PC-9 (cell line): ENCODE measurements around the gene LRIG1. TPM values are rescaled to one million over a fixed set of nuclear protein-coding genes. Genes with fewer than 3 reads are reported as not detected.

Source experiments
- BruUV-seq: library from RNA; stranded (reverse); fragments of 400-500 nt; replicated peaks from 2 replicates; lab custom pipeline; 2021; lab: Mats Ljungman, UMichigan
- CTCF ChIA-PET: fragments of 300-600 bp; sonication (Branson Sonifier 250); formaldehyde crosslinking; loops from one replicate; lab custom pipeline; 2022; ENCODE audit warnings: antibody characterized with exemption; lab: Charles Lee
- POLR2A ChIA-PET: fragments of 300-600 bp; sonication (Branson Sonifier 250); formaldehyde crosslinking; loops from one replicate; lab custom pipeline; 2022; ENCODE audit warnings: antibody characterized with exemption; ENCODE audit not compliant: unreplicated experiment; lab: Charles Lee
- DNase-seq, 2 experiments: peaks; one replicate each; pipeline versions ENCODE4 v3.0.0 to v3.0.0-alpha.2; 2015 to 2022; ENCODE audit warnings: mixed read lengths in 1 of 2
- H2AFZ ChIP-seq: fragments of 200-600 bp; sonication (generic); 2 replicates; pipeline ENCODE4 v1.8.1; 2017; ENCODE audit warnings: antibody characterized with exemption
- H3F3A ChIP-seq: fragments of 200-600 bp; sonication (generic); 2 replicates; pipeline ENCODE4 v1.8.1; 2017; ENCODE audit warnings: antibody characterized with exemption, mild to moderate bottlenecking, low read depth; ENCODE audit not compliant: insufficient read depth
- H3K27ac ChIP-seq: fragments of 200-600 bp; sonication (generic); 2 replicates; pipeline ENCODE4 v1.6.1; 2016; ENCODE audit warnings: mixed run types
- H3K27me3 ChIP-seq: fragments of 200-600 bp; sonication (generic); 2 replicates; pipeline ENCODE4 v1.6.1; 2016; ENCODE audit warnings: low read depth, mixed run types; ENCODE audit not compliant: insufficient read depth
- H3K36me3 ChIP-seq: fragments of 200-600 bp; sonication (generic); 2 replicates; pipeline ENCODE4 v1.6.1; 2016; ENCODE audit warnings: low read depth, mixed run types
- H3K4me1 ChIP-seq: fragments of 200-600 bp; sonication (generic); replicated peaks from 2 replicates; pipeline ENCODE4 v1.6.1; 2016; ENCODE audit warnings: mixed run types; ENCODE audit not compliant: insufficient read depth
- H3K4me2 ChIP-seq: fragments of 200-600 bp; sonication (generic); 2 replicates; pipeline ENCODE4 v1.6.1; 2017; ENCODE audit warnings: mixed run types
- H3K4me3 ChIP-seq: fragments of 200-600 bp; sonication (generic); 2 replicates; pipeline ENCODE4 v1.6.1; 2016; ENCODE audit warnings: mixed run types
- H3K79me2 ChIP-seq: fragments of 200-600 bp; sonication (generic); 2 replicates; pipeline ENCODE4 v1.6.1; 2017; ENCODE audit warnings: low read depth, mixed run types
- H3K9me2 ChIP-seq: fragments of 200-600 bp; sonication (generic); 2 replicates; pipeline ENCODE4 v1.8.1; 2017; ENCODE audit warnings: mild to moderate bottlenecking; ENCODE audit not compliant: insufficient read depth
- H3K9me3 ChIP-seq: fragments of 200-600 bp; sonication (generic); 2 replicates; pipeline ENCODE4 v1.8.1; 2016; ENCODE audit warnings: low read depth; ENCODE audit not compliant: insufficient read depth
- H4K20me1 ChIP-seq: fragments of 200-600 bp; sonication (generic); 2 replicates; pipeline ENCODE4 v1.8.1; 2017; ENCODE audit not compliant: insufficient read depth
- EZH2 ChIP-seq: fragments of 200-600 bp; sonication (generic); IDR thresholded peaks from 2 replicates; pipeline ENCODE4 v1.8.0; 2017; ENCODE audit warnings: antibody characterized with exemption, low read depth
- intact Hi-C: fragments of 100-400 bp; cut with micrococcal nuclease; formaldehyde crosslinking; loops from one replicate; pipeline ENCODE4 v1.10.0; 2022; ENCODE audit not compliant: unreplicated experiment
- total RNA-seq: library from RNA; stranded (reverse); gene quantifications from 2 replicates; pipeline ENCODE4 v1.2.3, GENCODE V29; 2021
- TF ChIP-seq, protein P1 (sequence below): fragments of 200-600 bp; sonication (generic); conservative IDR thresholded peaks from 2 replicates; pipeline ENCODE4 v1.6.1; 2017; ENCODE audit warnings: mixed run types, antibody characterized with exemption, mild to moderate bottlenecking, moderate library complexity

LRIG1 gene
- total RNA-seq, 1 experiment from 2014 or later = not detected

DNA sequence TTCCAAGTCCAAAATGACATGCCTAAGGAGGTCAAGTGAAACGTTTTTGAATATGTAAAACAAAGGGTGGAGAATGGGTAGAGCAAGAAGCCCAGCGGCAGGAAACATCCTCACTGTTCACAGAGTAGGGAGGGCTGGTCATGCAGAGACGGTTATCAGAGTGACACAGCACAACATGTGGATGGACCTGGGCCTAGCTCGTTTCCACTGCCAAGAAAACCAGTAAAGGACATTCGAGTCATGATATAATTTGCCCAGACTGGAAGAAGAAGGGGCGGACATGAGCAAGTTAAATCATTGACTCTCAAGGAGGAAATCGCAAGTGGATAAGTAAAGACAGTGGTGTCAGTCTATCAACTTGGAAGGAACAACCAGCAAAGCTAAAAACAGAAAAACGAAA, 89.3 kb downstream of the LRIG1 start:
- intact Hi-C loops = no loop called here
- H2AFZ ChIP-seq = no peak overlapping the region
- H4K20me1 ChIP-seq = no peaks in the 10 kb centered on the region
- no peak overlapping the region for H3K4me2 ChIP-seq
- DNase-seq = no peak
- H3F3A ChIP-seq = no peaks in the 10 kb centered on the region
- ChIA-PET CTCF (no interaction called here), POLR2A (no interaction called here)
- no peak overlapping the region for H3K27ac ChIP-seq
- no peaks in the 10 kb centered on the region for H3K9me3 ChIP-seq
- H3K4me3 ChIP-seq = no peak overlapping the region
- no TSS peak for BruUV-seq
- peaks cover 4% of the 10 kb centered on the region; the same call in 1 of the 2 replicates for H3K4me1 ChIP-seq
- no peaks in the 10 kb centered on the region for H3K36me3 ChIP-seq
- H3K9me2 ChIP-seq = no peaks in the 10 kb centered on the region
- TF ChIP-seq, protein P1, sequence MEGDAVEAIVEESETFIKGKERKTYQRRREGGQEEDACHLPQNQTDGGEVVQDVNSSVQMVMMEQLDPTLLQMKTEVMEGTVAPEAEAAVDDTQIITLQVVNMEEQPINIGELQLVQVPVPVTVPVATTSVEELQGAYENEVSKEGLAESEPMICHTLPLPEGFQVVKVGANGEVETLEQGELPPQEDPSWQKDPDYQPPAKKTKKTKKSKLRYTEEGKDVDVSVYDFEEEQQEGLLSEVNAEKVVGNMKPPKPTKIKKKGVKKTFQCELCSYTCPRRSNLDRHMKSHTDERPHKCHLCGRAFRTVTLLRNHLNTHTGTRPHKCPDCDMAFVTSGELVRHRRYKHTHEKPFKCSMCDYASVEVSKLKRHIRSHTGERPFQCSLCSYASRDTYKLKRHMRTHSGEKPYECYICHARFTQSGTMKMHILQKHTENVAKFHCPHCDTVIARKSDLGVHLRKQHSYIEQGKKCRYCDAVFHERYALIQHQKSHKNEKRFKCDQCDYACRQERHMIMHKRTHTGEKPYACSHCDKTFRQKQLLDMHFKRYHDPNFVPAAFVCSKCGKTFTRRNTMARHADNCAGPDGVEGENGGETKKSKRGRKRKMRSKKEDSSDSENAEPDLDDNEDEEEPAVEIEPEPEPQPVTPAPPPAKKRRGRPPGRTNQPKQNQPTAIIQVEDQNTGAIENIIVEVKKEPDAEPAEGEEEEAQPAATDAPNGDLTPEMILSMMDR = no peak
- no peak for TF ChIP-seq EZH2
- no peaks in the 10 kb centered on the region for H3K79me2 ChIP-seq
- no peaks in the 10 kb centered on the region for H3K27me3 ChIP-seq

DNA sequence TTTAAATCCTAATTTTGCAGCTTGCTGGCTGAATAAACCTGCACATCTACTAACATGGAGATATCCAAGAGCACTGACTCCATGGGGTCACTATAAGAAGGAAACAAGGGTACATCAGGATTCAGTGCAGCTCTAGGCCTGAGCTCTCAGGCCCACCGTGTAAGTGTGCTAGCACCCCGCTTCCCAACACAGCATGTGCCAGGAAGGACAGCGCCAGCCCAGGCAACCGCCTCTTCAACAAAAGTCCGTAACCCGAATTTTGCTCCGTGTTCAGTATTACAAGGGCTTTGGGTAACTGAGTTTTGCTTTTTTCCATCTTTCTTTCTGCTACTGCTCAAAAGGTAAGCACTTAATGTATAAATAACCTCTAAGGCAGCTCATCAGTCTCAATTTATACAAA, 89.8 kb downstream of the LRIG1 start:
- no TSS peak for BruUV-seq
- no peaks in the 10 kb centered on the region for H3K27me3 ChIP-seq

DNA sequence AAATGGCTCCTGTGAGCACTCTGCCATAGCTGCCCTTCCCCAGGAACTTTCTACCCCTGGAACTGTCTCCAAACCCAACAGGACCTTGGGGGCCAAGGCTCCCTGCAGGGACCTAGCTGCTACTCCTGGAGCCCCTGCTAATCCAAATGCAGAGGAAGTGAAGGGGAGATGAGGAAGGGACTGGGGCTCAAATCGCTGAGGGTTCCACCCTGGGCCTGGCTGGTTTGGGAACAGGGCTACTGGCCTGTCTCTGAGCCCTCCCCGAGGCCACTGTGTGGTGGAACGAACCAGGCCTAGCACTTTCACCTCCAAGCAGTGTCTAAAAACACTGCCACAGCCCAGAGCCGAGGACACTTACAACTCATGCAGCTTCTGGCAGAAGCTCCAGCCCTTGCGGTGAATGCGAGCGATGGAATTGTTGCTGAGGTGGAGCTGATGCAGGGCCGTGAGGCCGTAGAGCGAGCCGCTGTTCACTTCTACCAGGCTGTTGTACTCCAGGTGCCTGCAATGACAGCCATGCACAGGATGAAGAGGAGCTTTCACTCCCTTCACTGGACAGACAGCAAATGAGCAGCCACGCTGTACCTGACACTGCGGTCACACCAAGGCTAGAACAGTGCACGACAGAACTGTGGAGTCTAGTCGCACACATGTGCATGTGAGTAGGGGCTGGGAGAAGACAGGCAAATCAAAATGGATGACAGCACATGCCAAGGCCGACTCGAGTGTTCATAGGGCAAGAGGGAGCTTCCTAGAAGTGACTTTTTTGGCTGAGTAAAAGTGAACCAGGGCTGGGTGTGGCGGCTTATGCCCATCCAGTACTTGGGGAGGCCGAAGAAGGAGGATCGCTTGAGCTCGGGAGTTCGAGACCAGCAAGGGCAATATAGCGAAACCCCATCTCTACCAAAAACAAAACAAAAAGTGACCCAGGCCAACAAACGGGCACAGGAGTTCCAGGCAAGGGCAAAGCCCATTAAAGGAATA, 90.8 kb downstream of the LRIG1 start:
- H3K4me1 ChIP-seq = peaks cover 4% of the 10 kb centered on the region; the same call in 1 of the 2 replicates
- no peaks in the 10 kb centered on the region for H3K9me3 ChIP-seq
- ChIA-PET POLR2A (no interaction called here), CTCF (no interaction called here)
- H3K27ac ChIP-seq = no peak overlapping the region
- no peaks in the 10 kb centered on the region for H3K27me3 ChIP-seq
- intact Hi-C loops = no loop called here
- no peaks in the 10 kb centered on the region for H4K20me1 ChIP-seq
- no peaks in the 10 kb centered on the region for H3K9me2 ChIP-seq
- no TSS peak for BruUV-seq
- no peak for TF ChIP-seq EZH2
- TF ChIP-seq, protein P1 = no peak
- no peak overlapping the region for H3K4me3 ChIP-seq
- no peaks in the 10 kb centered on the region for H3K79me2 ChIP-seq
- H3F3A ChIP-seq = no peaks in the 10 kb centered on the region
- no peak for DNase-seq
- no peak overlapping the region for H3K4me2 ChIP-seq
- H2AFZ ChIP-seq = no peak overlapping the region
- H3K36me3 ChIP-seq = no peaks in the 10 kb centered on the region

More for the DNA sequence above, 89.8 kb downstream of the LRIG1 start:
- Histone ChIP-seq H3K9me3 (no peaks in the 10 kb centered on the region), H2AFZ (no peak overlapping the region), H3K4me1 (peaks cover 4% of the 10 kb centered on the region; the same call in 1 of the 2 replicates), H3K4me3 (no peak overlapping the region), H4K20me1 (no peaks in the 10 kb centered on the region), H3K36me3 (no peaks in the 10 kb centered on the region), H3F3A (no peaks in the 10 kb centered on the region), H3K4me2 (no peak overlapping the region), H3K9me2 (no peaks in the 10 kb centered on the region), H3K27ac (no peak overlapping the region), H3K79me2 (no peaks in the 10 kb centered on the region)
- no peak for TF ChIP-seq EZH2
- TF ChIP-seq, protein P1 = no peak
- POLR2A ChIA-PET = no interaction called here
- no peak for DNase-seq
- intact Hi-C loops = no loop called here
- CTCF ChIA-PET = no interaction called here
